IMR-90 (cell line): Measurements from ENCODE around the gene STXBP6. TPM values are rescaled to one million over a fixed set of nuclear protein-coding genes. Genes with fewer than 3 reads are reported as not detected.

Source experiments
- ATAC-seq: fragments of 200-7000 bp; cut with Tn5 transposase; 2 replicates; pipeline ENCODE4 v1.9.1; 2020; ENCODE audit warnings: low read depth, mild to moderate bottlenecking, moderate library complexity
- BruUV-seq: library from RNA; stranded (reverse); fragments of 400-500 nt; replicated peaks from 2 replicates; lab custom pipeline; 2021; lab: Mats Ljungman, UMichigan
- CTCF ChIA-PET: fragments of 300-600 bp; formaldehyde crosslinking; extraction: SDS; loops from one replicate; lab custom pipeline; 2021; ENCODE audit warnings: antibody characterized with exemption; lab: Yijun Ruan, JAX
- POLR2A ChIA-PET: fragments of 300-600 bp; sonication (Branson Sonifier 250); formaldehyde crosslinking; loops from one replicate; lab custom pipeline; 2022; ENCODE audit warnings: antibody characterized with exemption; ENCODE audit not compliant: unreplicated experiment; lab: Charles Lee
- DNase-seq: peaks from one replicate; pipeline ENCODE4 v3.0.0; 2013
- H2AFZ ChIP-seq: replicated peaks from 2 replicates; pipeline ENCODE3; 2013; ENCODE audit warnings: low read length, mild to moderate bottlenecking; ENCODE audit not compliant: poor library complexity
- H2AK5ac ChIP-seq: 2 replicates; pipeline ENCODE4 v1.6.1; 2013; ENCODE audit warnings: low read depth, low read length, inconsistent platforms
- H2AK9ac ChIP-seq: replicated peaks from 2 replicates; pipeline ENCODE3; 2013; ENCODE audit warnings: mild to moderate bottlenecking, low read depth, low read length, moderate library complexity; ENCODE audit not compliant: poor library complexity
- H2BK120ac ChIP-seq: 2 replicates; pipeline ENCODE4 v1.6.1; 2013; ENCODE audit warnings: low read depth, low read length, inconsistent platforms
- H2BK15ac ChIP-seq: 3 replicates; pipeline ENCODE4 v1.6.1; 2013; ENCODE audit warnings: low read depth, low read length, inconsistent platforms
- H2BK20ac ChIP-seq: 2 replicates; pipeline ENCODE4 v1.6.1; 2013; ENCODE audit warnings: low read depth, mild to moderate bottlenecking, inconsistent platforms, low read length, moderate library complexity
- H2BK5ac ChIP-seq: 2 replicates; pipeline ENCODE4 v1.6.1; 2013; ENCODE audit warnings: mild to moderate bottlenecking, low read depth, low read length, inconsistent platforms; ENCODE audit not compliant: poor library complexity, severe bottlenecking
- H3K14ac ChIP-seq: replicated peaks from 2 replicates; pipeline ENCODE4 v1.6.1; 2013; ENCODE audit warnings: low read depth, low read length, inconsistent platforms
- H3K18ac ChIP-seq: 2 replicates; pipeline ENCODE4 v1.6.1; 2013; ENCODE audit warnings: low read depth, low read length, control low read depth
- H3K23ac ChIP-seq: 2 replicates; pipeline ENCODE4 v1.6.1; 2013; ENCODE audit warnings: low read depth, low read length, inconsistent platforms
- H3K27ac ChIP-seq: 2 replicates; pipeline ENCODE4 v1.5.1; 2013; ENCODE audit warnings: mild to moderate bottlenecking, control low read depth, low read length; ENCODE audit not compliant: insufficient read depth
- H3K27me3 ChIP-seq: 2 replicates; pipeline ENCODE4 v1.6.1; 2013; ENCODE audit warnings: low read length; ENCODE audit not compliant: control insufficient read depth, insufficient read depth
- H3K36me3 ChIP-seq: 2 replicates; pipeline ENCODE4 v1.6.1; 2013; ENCODE audit warnings: low read length, mixed read lengths; ENCODE audit not compliant: control insufficient read depth, insufficient read depth
- H3K4ac ChIP-seq: 2 replicates; pipeline ENCODE4 v1.6.1; 2013; ENCODE audit warnings: low read depth, low read length, inconsistent platforms
- H3K4me1 ChIP-seq: 2 replicates; pipeline ENCODE4 v1.6.1; 2013; ENCODE audit warnings: low read length, mixed read lengths; ENCODE audit not compliant: control insufficient read depth, insufficient read depth
- H3K4me2 ChIP-seq: 2 replicates; pipeline ENCODE4 v1.6.1; 2013; ENCODE audit warnings: low read depth, mild to moderate bottlenecking, control low read depth, low read length, moderate library complexity
- H3K4me3 ChIP-seq: 2 replicates; pipeline ENCODE4 v1.5.1; 2013; ENCODE audit warnings: low read depth, mild to moderate bottlenecking, control low read depth, low read length, moderate library complexity; ENCODE audit not compliant: insufficient read depth
- H3K56ac ChIP-seq: 2 replicates; pipeline ENCODE4 v1.6.1; 2013; ENCODE audit warnings: low read length, inconsistent platforms; ENCODE audit not compliant: insufficient read depth; ENCODE audit errors: extremely low read depth
- H3K79me1 ChIP-seq, 2 experiments: 2 replicates each; pipeline ENCODE4 v1.6.1; 2013; ENCODE audit warnings: low read length in 2 of 2, inconsistent platforms in 1 of 2, low read depth in 1 of 2
- H3K9ac ChIP-seq: 2 replicates; pipeline ENCODE4 v1.6.1; 2013; ENCODE audit warnings: low read depth, low read length, control low read depth
- H3K9me1 ChIP-seq: 2 replicates; pipeline ENCODE4 v1.6.1; 2013; ENCODE audit warnings: low read length, inconsistent platforms; ENCODE audit not compliant: insufficient read depth
- H3K9me3 ChIP-seq: 2 replicates; pipeline ENCODE4 v1.6.1; 2013; ENCODE audit warnings: low read length; ENCODE audit not compliant: control insufficient read depth, insufficient read depth
- H4K20me1 ChIP-seq: 2 replicates; pipeline ENCODE4 v1.6.1; 2013; ENCODE audit warnings: low read length, inconsistent platforms; ENCODE audit not compliant: insufficient read depth
- H4K5ac ChIP-seq: 2 replicates; pipeline ENCODE4 v1.6.1; 2013; ENCODE audit warnings: mild to moderate bottlenecking, low read depth, low read length, control low read depth
- H4K8ac ChIP-seq, 2 experiments: 2 replicates each; pipeline ENCODE4 v1.6.1; 2013; ENCODE audit warnings: low read depth in 2 of 2, low read length in 2 of 2, control low read depth in 1 of 2, inconsistent platforms in 1 of 2
- H4K91ac ChIP-seq: 2 replicates; pipeline ENCODE4 v1.6.1; 2013; ENCODE audit warnings: low read depth, low read length, inconsistent platforms; ENCODE audit not compliant: insufficient read depth
- BHLHE40 ChIP-seq: fragments of 150-350 bp; IDR thresholded peaks from 2 replicates; pipeline ENCODE4 v1.6.1; 2016; ENCODE audit warnings: mild to moderate bottlenecking, low read depth, low read length
- FOS ChIP-seq: fragments of 150-350 bp; IDR thresholded peaks from 2 replicates; pipeline ENCODE4 v1.6.1; 2016; ENCODE audit warnings: low read depth, low read length
- MAZ ChIP-seq: IDR thresholded peaks from 2 replicates; pipeline ENCODE4 v1.6.1; 2012; ENCODE audit warnings: low read depth, mild to moderate bottlenecking, low read length, improper control_type of control experiment, moderate library complexity, borderline replicate concordance
- MXI1 ChIP-seq: IDR thresholded peaks from 2 replicates; pipeline ENCODE4 v1.6.1; 2012; ENCODE audit warnings: low read depth, mild to moderate bottlenecking, low read length, moderate library complexity, borderline replicate concordance
- NFE2L2 ChIP-seq: fragments of 150-350 bp; IDR thresholded peaks from 2 replicates; pipeline ENCODE4 v1.6.1; 2016; ENCODE audit warnings: low read depth, mild to moderate bottlenecking, low read length
- POLR2A ChIP-seq: IDR thresholded peaks from 2 replicates; pipeline ENCODE4 v1.6.1; 2012; ENCODE audit warnings: mild to moderate bottlenecking, low read depth, low read length
- RAD21 ChIP-seq: IDR thresholded peaks from 2 replicates; pipeline ENCODE4 v1.6.1; 2012; ENCODE audit warnings: low read length, improper control_type of control experiment
- RCOR1 ChIP-seq: IDR thresholded peaks from 2 replicates; pipeline ENCODE4 v1.6.1; 2012; ENCODE audit warnings: mild to moderate bottlenecking, low read length, improper control_type of control experiment; ENCODE audit not compliant: insufficient replicate concordance
- RFX5 ChIP-seq: IDR thresholded peaks from 2 replicates; pipeline ENCODE4 v1.8.0; 2012; ENCODE audit warnings: low read depth, mild to moderate bottlenecking, low read length, moderate library complexity
- WGBS, 2 experiments: methylation state at CpG; one replicate each; pipeline versions ENCODE4 v1.1.5 to v1.1.7; 2013; ENCODE audit warnings: missing lambda C conversion rate in 2 of 2; ENCODE audit not compliant: insufficient read length in 1 of 2; ENCODE audit errors: extremely low coverage in 2 of 2; 5-methylcytosine and 5-hydroxymethylcytosine counted together
- dilution Hi-C: fragments of 300-500 bp; cut with HindIII; formaldehyde crosslinking; loops from one replicate; pipeline ENCODE4 v1.14.3; 2018; ENCODE audit warnings: low sequenced_read_pairs; ENCODE audit not compliant: unreplicated experiment
- in situ Hi-C: fragments of 300-500 bp; cut with MboI; formaldehyde crosslinking; loops from 3 replicates; pipeline ENCODE4 v1.14.3; 2019; ENCODE audit warnings: low sequenced_read_pairs, inconsistent platforms, mixed read lengths
- intact Hi-C: fragments of 100-400 bp; cut with micrococcal nuclease; formaldehyde crosslinking; loops from 2 replicates; pipeline ENCODE4 v1.10.0; 2022
- polyA plus RNA-seq, 3 experiments: library from polyadenylated mRNA; depleted of rRNA; stranded (reverse); fragments of >200 nt; gene quantifications; 2 replicates each; pipeline ENCODE4 v1.2.3, GENCODE V29; 2012; ENCODE audit warnings: low replicate concordance in 1 of 3
- total RNA-seq: library from RNA; depleted of rRNA; stranded (reverse); fragments of >200 nt; gene quantifications from 2 replicates; pipeline ENCODE4 v1.2.3, GENCODE V29; 2012

Gene STXBP6
- total and polyA plus RNA-seq, 2 of the 4 experiments (the other 2 are of a cell fraction) = 14.2 to 14.3 TPM

GRCh38 chr14:24863968-24864684, 185.8 kb downstream of the STXBP6 start:
- TF ChIP-seq BHLHE40 (no peak), RFX5 (no peak), POLR2A (no peak), MXI1 (no peak), MAZ (no peak), RAD21 (no peak), RCOR1 (no peak), FOS (no peak), NFE2L2 (no peak)
- Histone ChIP-seq H4K8ac (no peak overlapping the region), H3K9me3 (no peaks in the 10 kb centered on the region), H3K27me3 (no peaks in the 10 kb centered on the region), H3K79me1 (no peaks in the 10 kb centered on the region), H3K9ac (no peak overlapping the region), H4K91ac (no peak overlapping the region), H3K23ac (no peak overlapping the region), H3K36me3 (no peaks in the 10 kb centered on the region), H3K14ac (no peak overlapping the region), H2AFZ (no peak overlapping the region), H3K56ac (no peak overlapping the region), H3K4me2 (no peak overlapping the region), H4K20me1 (no peaks in the 10 kb centered on the region), H4K5ac (no peak overlapping the region), H3K4ac (no peak overlapping the region), H2AK5ac (no peak overlapping the region), H3K27ac (no peak overlapping the region), H3K4me3 (no peak overlapping the region), H3K4me1 (peaks cover 1% of the 10 kb centered on the region; the same call in 1 of the 2 replicates), H2AK9ac (no peak overlapping the region), H3K18ac (no peak overlapping the region), H2BK120ac (no peak overlapping the region), H2BK20ac (no peak overlapping the region), H2BK5ac (no peak overlapping the region), H2BK15ac (no peak overlapping the region), H3K9me1 (no peaks in the 10 kb centered on the region)
- DNase-seq (no peak), ATAC-seq (no peak)
- ChIA-PET POLR2A (no interaction called here), CTCF (no interaction called here)
- dilution Hi-C loops (no loop called here), intact Hi-C loops (no loop called here), in situ Hi-C loops (no loop called here)
- no CpG with 5 or more reads among the region's 7 CpGs for WGBS, 2 experiments
- BruUV-seq = no TSS peak
